ENCODE measurements around the gene PGC.

PGC gene

GRCh38 chr6:41700463-41701347 is 46.5 kb downstream of the PGC start:
- no peaks in the 10 kb centered on the region for H3K9me3 ChIP-seq
- intact Hi-C loops (cut with DNase I; ENCODE audit: low total_unique reads), result loop anchor here (10.0 kb wide), 1 partner anchor 84 kb away; the partner anchor contains the start of genes PRICKLE4 and TOMM6
- no peak for DNase-seq
- TF ChIP-seq CTCF (IDR thresholded peaks at IDR 0.05), result no peak
- H3K27ac ChIP-seq, result no peak overlapping the region
- H3K4me3 ChIP-seq, result no peak overlapping the region
- no peaks in the 10 kb centered on the region for H3K27me3 ChIP-seq
- peaks cover 0 to 18% (median 12%) of the 10 kb centered on the region in 4 donors for H3K4me1 ChIP-seq
- H3K36me3 ChIP-seq, result peaks cover 0 to 6% (median 5%) of the 10 kb centered on the region in 3 donors

- Histone ChIP-seq H3K4me1 (peaks cover 0 to 6% (median under 1%) of the 10 kb centered on the region in 4 donors), H3K36me3 (peaks cover 0 to 6% (median 5%) of the 10 kb centered on the region in 3 donors), H3K9me3 (no peaks in the 10 kb centered on the region), H3K27ac (no peak overlapping the region), H3K27me3 (no peaks in the 10 kb centered on the region), H3K4me3 (no peak overlapping the region)
- intact Hi-C loops (cut with DNase I; ENCODE audit: low total_unique reads), result no loop called here
- TF ChIP-seq CTCF (IDR thresholded peaks at IDR 0.05), result no peak
- no peak for DNase-seq
Measured at GRCh38 chr6:41699063-41699462, 48.1 kb downstream of the PGC start.

- TF ChIP-seq CTCF (IDR thresholded peaks at IDR 0.05), result no peak
- H3K9me3 ChIP-seq, result no peaks in the 10 kb centered on the region
- no peak overlapping the region for H3K4me3 ChIP-seq
- peaks cover 0 to 14% (median 2%) of the 10 kb centered on the region in 4 donors for H3K4me1 ChIP-seq
- intact Hi-C loops (cut with DNase I; ENCODE audit: low total_unique reads), result no loop called here
- no peaks in the 10 kb centered on the region for H3K27me3 ChIP-seq
- no peak for DNase-seq
- H3K27ac ChIP-seq, result no peak overlapping the region
- peaks cover 0 to 6% (median 5%) of the 10 kb centered on the region in 3 donors for H3K36me3 ChIP-seq
Measured at GRCh38 chr6:41697861-41698781, 49.1 kb downstream of the PGC start.

GRCh38 chr6:41696788-41697187 is 50.4 kb downstream of the PGC start:
- Histone ChIP-seq H3K4me1 (peaks cover 0 to 14% (median 2%) of the 10 kb centered on the region in 4 donors), H3K27me3 (no peaks in the 10 kb centered on the region), H3K4me3 (no peak overlapping the region), H3K9me3 (no peaks in the 10 kb centered on the region), H3K27ac (no peak overlapping the region), H3K36me3 (peaks cover 0 to 6% (median 0%) of the 10 kb centered on the region in 3 donors)
- no peak for TF ChIP-seq CTCF (IDR thresholded peaks at IDR 0.05)
- DNase-seq, result no peak
- intact Hi-C loops (cut with DNase I; ENCODE audit: low total_unique reads), result no loop called here

- DNase-seq, result no peak
- peaks cover 4 to 10% (median 7%) of the 10 kb centered on the region in 3 donors for H3K36me3 ChIP-seq
- H3K4me3 ChIP-seq, result no peak overlapping the region
- no peak for TF ChIP-seq CTCF (IDR thresholded peaks at IDR 0.05)
- H3K9me3 ChIP-seq, result no peaks in the 10 kb centered on the region
- H3K27ac ChIP-seq, result no peak overlapping the region
- peaks cover 0 to 14% (median 2%) of the 10 kb centered on the region in 4 donors for H3K4me1 ChIP-seq
- H3K27me3 ChIP-seq, result no peaks in the 10 kb centered on the region
- intact Hi-C loops (cut with DNase I; ENCODE audit: low total_unique reads), result no loop called here
Measured at GRCh38 chr6:41695825-41696224, 51.4 kb downstream of the PGC start.
